Pancreas (tissue), 10 donors: ENCODE measurements around the gene PIANP. TPM values are rescaled to one million over a fixed set of nuclear protein-coding genes. Genes with fewer than 3 reads are reported as not detected.
"Not testable (repeated sequence)": the region's sequence is repeated elsewhere in the genome, so short reads cannot be mapped to it uniquely, and the experiment has no call there.

Source experiments
- ATAC-seq, 4 donors: fragments of 200-7000 bp; cut with Tn5 transposase; one replicate each; pipeline versions ENCODE4 v1.8.0 to v1.9.1; 2020; ENCODE audit warnings: mild to moderate bottlenecking in 4 of 4, moderate library complexity in 4 of 4
- DNase-seq, 6 donors: peaks; one replicate each; pipeline ENCODE4 v3.0.0-alpha.2; 2020
- FAIRE-seq: peaks from 2 replicates; lab custom pipeline; 2012; peaks lifted over from hg19 to GRCh38; lab: Jason Lieb, UNC
- H3K27ac ChIP-seq, 4 donors: fragments of 200-600 bp; sonication (generic); 1 replicate in 3 of 4; 2 replicates in 1 of 4; pipeline versions ENCODE4 v1.5.0 to v1.8.0; 2020
- H3K27me3 ChIP-seq, 4 donors: fragments of 200-600 bp; one replicate each; pipeline ENCODE4 v1.8.0; 2021
- H3K36me3 ChIP-seq, 3 donors: fragments of 200-600 bp; sonication (generic) in 1 of 3; one replicate each; pipeline versions ENCODE4 v1.5.0 to v1.8.0; 2020 to 2021
- H3K4me1 ChIP-seq, 3 donors: fragments of 200-600 bp; one replicate each; pipeline ENCODE4 v1.8.0; 2021
- H3K4me3 ChIP-seq, 4 donors: fragments of 200-600 bp; sonication (generic) in 2 of 4; one replicate each; pipeline versions ENCODE4 v1.5.0 to v1.8.0; 2020 to 2021
- H3K9me3 ChIP-seq, 4 donors: fragments of 200-600 bp; one replicate each; pipeline ENCODE4 v1.8.0; 2021
- CTCF ChIP-seq, 4 donors: fragments of 200-600 bp; sonication (generic) in 3 of 4; IDR thresholded peaks; one replicate each; pipeline versions ENCODE4 v1.5.0 to v1.8.0; 2021; ENCODE audit warnings: antibody characterized with exemption in 4 of 4
- WGBS, 2 donors: extraction: QIAGEN DNeasy Blood & Tissue Kit; methylation state at CpG; one replicate each; pipeline ENCODE4 v1.1.7; 2013; 5-methylcytosine and 5-hydroxymethylcytosine counted together
- intact Hi-C, 3 donors: fragments of 100-400 bp; cut with DNase I; formaldehyde crosslinking; loops; one replicate each; pipeline versions ENCODE4 v1.11.1 to v1.14.2; 2022
- polyA plus RNA-seq, 2 donors: library from polyadenylated mRNA; stranded (reverse); fragments of 200-250 nt; gene quantifications; one replicate each; pipeline ENCODE4 v1.2.3, GENCODE V29; 2013
- total RNA-seq, 6 donors: library from RNA; stranded (reverse); fragmentation: NEBNext Ultra II Directional in 4 of 6; extraction: Animal tissue kit (Norgen Biotek cat#: 25700) in 4 of 6; gene quantifications; one replicate each; pipeline versions ENCODE4 v1.2.1 to v1.2.4, GENCODE V29; 2021 to 2023
- donor health status: healthy with polysubstance abuse.
- donor health status: DM: no; HTN: no; CAD: no; lungs with moderate emphysema.
- donor health status: DM: no; HTN: no; CAD: no.
- donor health status: control.
- donor health status: control.
- donor health status: Bipolar disorder and iron deficiency.
- donor health status: DM: yes; HTN: yes; CAD: no.
- donor health status: DM: no; HTN: no; CAD: no.
- donor health status: DM: no; HTN: no; CAD: no.
- donor health status: DM: yes; HTN: yes; CAD: no.

Gene PIANP
- total RNA-seq (under 1 TPM in 5 of 6 donors, not detected in 1; 0.12 to 0.34 (median 0.20) TPM), polyA plus RNA-seq (1 to 10 TPM; 1.4 to 2.7 TPM)

- intact Hi-C loops: no loop called here
- H3K4me1 ChIP-seq: no peaks in the 10 kb centered on the region
- no peaks in the 10 kb centered on the region for H3K36me3 ChIP-seq
- no peak within 1 kb of the TSS for H3K27ac ChIP-seq
- DNase-seq (peak in 2 of 6 donors; percentile 38 to 78), ATAC-seq (peak; percentile 62 to 85 (median 78)), FAIRE-seq (no peak)
- TF ChIP-seq CTCF (IDR thresholded peaks at IDR 0.05): no peak
- WGBS, 2 donors: 1% methylated on average over 11 to 42 of the region's 43 CpGs
- H3K4me3 ChIP-seq: peak within 1 kb of the TSS in 2 of 4 donors; percentile 26 to 38
- peaks cover 0 to 23% (median 8%) of the 10 kb centered on the region in 4 donors for H3K27me3 ChIP-seq
- no peaks in the 10 kb centered on the region for H3K9me3 ChIP-seq
Observed at GRCh38 chr12:6700646-6701051, at the start of gene PIANP. TSS of gene PIANP (minus strand) at chr12:6700815. CDS start at chr12:6698061, 2,754 bp downstream.

- no peak for TF ChIP-seq CTCF (IDR thresholded peaks at IDR 0.05)
- intact Hi-C loops: no loop called here
- peaks cover 4 to 55% (median 30%) of the 10 kb centered on the region in 3 donors for H3K36me3 ChIP-seq
- peaks cover 7 to 9% (median 8%) of the 10 kb centered on the region in 3 donors for H3K4me1 ChIP-seq
- FAIRE-seq (no peak), ATAC-seq (no peak), DNase-seq (no peak)
- no peaks in the 10 kb centered on the region for H3K9me3 ChIP-seq
- H3K4me3 ChIP-seq: no peak overlapping the region
- no peak overlapping the region for H3K27ac ChIP-seq
- WGBS, 2 donors: 91 to 97% methylated on average over 28 of the region's 28 CpGs
- H3K27me3 ChIP-seq: no peaks in the 10 kb centered on the region
Observed at GRCh38 chr12:6748761-6749160, 48.1 kb upstream of the PIANP start.

GRCh38 chr12:6747216-6747615 lies 46.6 kb upstream of the PIANP start:
- Histone ChIP-seq H3K4me1 (peaks cover 6 to 8% (median 6%) of the 10 kb centered on the region in 3 donors), H3K27ac (no peak overlapping the region), H3K36me3 (peaks cover 4 to 55% (median 30%) of the 10 kb centered on the region in 3 donors), H3K27me3 (no peaks in the 10 kb centered on the region), H3K4me3 (no peak overlapping the region), H3K9me3 (no peaks in the 10 kb centered on the region)
- FAIRE-seq: no peak
- intact Hi-C loops: no loop called here
- no peak for TF ChIP-seq CTCF (IDR thresholded peaks at IDR 0.05)
- no peak for DNase-seq
- WGBS, 2 donors: 74 to 76% methylated on average over 4 of the region's 4 CpGs
- ATAC-seq: no peak

GRCh38 chr12:6745741-6746525 lies 45.3 kb upstream of the PIANP start:
- WGBS, 2 donors: 72 to 80% methylated on average over 13 of the region's 13 CpGs
- ATAC-seq (peak in 3 of 4 donors; percentile 16 to 65 (median 65)), DNase-seq (no peak), FAIRE-seq (no peak)
- Histone ChIP-seq H3K36me3 (peaks cover 4 to 48% (median 30%) of the 10 kb centered on the region in 3 donors), H3K27me3 (no peaks in the 10 kb centered on the region), H3K4me3 (no peak overlapping the region), H3K4me1 (no peaks in the 10 kb centered on the region), H3K9me3 (no peaks in the 10 kb centered on the region), H3K27ac (peak overlapping the region in 1 of 4 donors; percentile 33)
- no peak for TF ChIP-seq CTCF (IDR thresholded peaks at IDR 0.05)
- intact Hi-C loops: no loop called here

- FAIRE-seq, intact Hi-C loops, H3K9me3 ChIP-seq, H3K27me3 ChIP-seq, DNase-seq, H3K27ac ChIP-seq, ATAC-seq, H3K4me1 ChIP-seq, H3K4me3 ChIP-seq: not testable (repeated sequence)
- H3K36me3 ChIP-seq: peaks cover 0 to 22% (median 11%) of the 10 kb centered on the region in 3 donors
- 36 to 42% methylated on average over 7 of the region's 7 CpGs for WGBS, 2 donors
Observed at GRCh38 chr12:6743300-6743699, 42.7 kb upstream of the PIANP start.
